ENCODE measurements around the gene RAB9A.

DNA sequence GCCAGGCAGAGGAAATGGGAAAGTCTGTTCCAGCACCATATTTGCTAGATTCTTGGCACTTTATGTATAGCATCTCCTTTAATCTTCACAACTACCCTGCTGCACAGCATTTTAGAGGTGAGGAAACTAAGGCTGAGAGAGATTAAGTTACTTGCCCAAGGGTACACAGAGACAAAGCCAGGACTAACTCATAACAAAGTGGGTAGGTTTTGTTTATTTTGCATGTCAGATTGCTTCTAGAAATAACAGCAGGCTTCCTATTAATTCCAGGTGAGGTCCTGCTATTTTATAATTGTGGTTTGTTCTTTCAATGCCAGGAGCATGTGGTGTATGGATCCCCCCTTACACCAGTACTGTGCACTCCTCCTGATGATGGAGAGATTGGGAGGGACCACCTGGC is 21.0 kb upstream of the RAB9A start:
- TF ChIP-seq BHLHE40 (IDR thresholded peaks at IDR 0.05; ENCODE audit: borderline replicate concordance) (no peak), SP1 (IDR thresholded peaks at IDR 0.05) (no peak), SUZ12 (IDR thresholded peaks at IDR 0.05) (no peak), FOXK2 (IDR thresholded peaks at IDR 0.05) (no peak), ELF4 (IDR thresholded peaks at IDR 0.05) (no peak), FOXM1 (IDR thresholded peaks at IDR 0.05; ENCODE audit: borderline replicate concordance) (no peak), ZNF384 (IDR thresholded peaks at IDR 0.05) (no peak), LEF1 (IDR thresholded peaks at IDR 0.05; ENCODE audit: borderline replicate concordance) (no peak), NFRKB (IDR thresholded peaks at IDR 0.05) (no peak), ARNT (IDR thresholded peaks at IDR 0.05) (no peak), HDGF (IDR thresholded peaks at IDR 0.05; ENCODE audit: borderline replicate concordance) (no peak)
- TF ChIP-seq, protein P1, sequence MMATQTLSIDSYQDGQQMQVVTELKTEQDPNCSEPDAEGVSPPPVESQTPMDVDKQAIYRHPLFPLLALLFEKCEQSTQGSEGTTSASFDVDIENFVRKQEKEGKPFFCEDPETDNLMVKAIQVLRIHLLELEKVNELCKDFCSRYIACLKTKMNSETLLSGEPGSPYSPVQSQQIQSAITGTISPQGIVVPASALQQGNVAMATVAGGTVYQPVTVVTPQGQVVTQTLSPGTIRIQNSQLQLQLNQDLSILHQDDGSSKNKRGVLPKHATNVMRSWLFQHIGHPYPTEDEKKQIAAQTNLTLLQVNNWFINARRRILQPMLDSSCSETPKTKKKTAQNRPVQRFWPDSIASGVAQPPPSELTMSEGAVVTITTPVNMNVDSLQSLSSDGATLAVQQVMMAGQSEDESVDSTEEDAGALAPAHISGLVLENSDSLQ (IDR thresholded peaks at IDR 0.05): no peak

All from HEK293T (cell line).